DMS53 treated with DMSO at 0.1 percent for 48 hours (cell line): ENCODE data around the gene VSIG4.
"Not testable (repeated sequence)": the region's sequence is repeated elsewhere in the genome, so short reads cannot be mapped to it uniquely, and the experiment has no call there.

Source experiments
- DNase-seq: peaks from one replicate; lab custom pipeline; 2025; ENCODE audit not compliant: unreplicated experiment; lab: John Stamatoyannopoulos, UW

The VSIG4 gene

GRCh38 chrX:66039944-66040343 is at the start of gene VSIG4:
VSIG4 (minus strand) TSS chrX:66040080; CDS start chrX:66039998, 82 bp downstream.
- no peak for DNase-seq

DNA sequence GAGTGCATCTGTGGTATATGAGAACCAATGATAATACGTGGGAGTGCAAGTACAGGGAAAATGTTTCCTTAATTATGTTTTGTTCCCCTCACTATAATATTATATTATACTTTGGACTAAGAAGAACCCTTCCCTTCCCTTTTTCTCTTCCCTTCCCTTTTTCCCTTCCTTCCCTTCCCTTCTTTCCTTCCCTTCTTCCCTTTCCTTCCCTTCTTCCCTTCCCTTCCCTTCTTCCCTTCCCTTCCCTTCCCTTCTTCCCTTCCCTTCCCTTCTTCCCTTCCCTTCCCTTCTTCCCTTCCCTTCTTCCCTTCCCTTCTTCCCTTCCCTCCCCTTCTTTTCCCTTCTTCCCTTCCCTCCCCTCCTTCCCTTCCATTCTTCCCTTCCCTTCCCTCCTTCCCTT is 36.9 kb upstream of the VSIG4 start:
- no peak for DNase-seq

DNA sequence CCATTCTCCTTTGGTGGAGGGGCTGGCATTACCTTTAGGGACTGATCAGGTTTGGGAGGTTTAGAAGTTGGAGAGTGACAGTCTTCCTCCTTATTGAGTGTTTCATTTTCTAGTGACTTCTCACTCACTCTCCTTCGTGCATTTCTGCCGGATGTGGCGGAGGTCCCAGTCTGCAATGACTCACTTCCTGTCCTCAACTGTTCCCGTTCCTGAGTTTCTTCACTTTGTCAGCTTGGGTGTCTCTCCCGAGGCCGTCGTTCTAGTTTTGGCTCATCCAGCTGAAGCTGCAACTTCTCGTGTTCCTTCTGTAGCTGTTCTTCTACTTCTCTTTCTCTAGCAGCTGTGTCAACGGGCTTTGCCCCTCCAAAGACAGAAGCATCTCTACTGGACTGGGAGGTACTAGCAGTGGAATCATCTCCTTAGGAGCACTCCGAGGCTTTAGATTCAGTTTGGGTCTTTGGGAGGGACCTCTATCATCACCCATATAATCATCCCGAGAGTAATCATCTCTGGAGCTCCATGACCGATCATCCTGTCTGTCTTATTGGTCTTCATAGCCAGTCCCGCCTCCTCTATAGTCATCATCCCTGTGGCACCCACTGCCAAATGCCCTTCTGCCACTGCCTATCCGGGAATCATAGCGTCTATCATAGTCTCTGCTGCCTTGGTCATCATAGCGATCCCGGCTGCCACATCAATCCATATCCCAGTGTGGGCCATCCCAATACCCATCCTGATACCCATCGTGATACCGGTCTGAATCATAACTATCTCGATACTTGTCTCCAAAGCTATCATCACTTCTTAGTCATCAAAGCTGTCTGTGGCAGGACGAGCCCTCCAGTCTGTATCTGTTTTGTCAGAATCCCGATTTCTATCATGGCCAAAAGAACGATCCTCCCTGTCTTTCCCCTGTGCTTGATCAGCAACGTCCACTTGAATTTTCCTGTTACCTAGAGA is 35.3 kb upstream of the VSIG4 start:
- no peak for DNase-seq

GRCh38 chrX:66071126-66071525 is 31.2 kb upstream of the VSIG4 start:
- DNase-seq, result no peak

DNA sequence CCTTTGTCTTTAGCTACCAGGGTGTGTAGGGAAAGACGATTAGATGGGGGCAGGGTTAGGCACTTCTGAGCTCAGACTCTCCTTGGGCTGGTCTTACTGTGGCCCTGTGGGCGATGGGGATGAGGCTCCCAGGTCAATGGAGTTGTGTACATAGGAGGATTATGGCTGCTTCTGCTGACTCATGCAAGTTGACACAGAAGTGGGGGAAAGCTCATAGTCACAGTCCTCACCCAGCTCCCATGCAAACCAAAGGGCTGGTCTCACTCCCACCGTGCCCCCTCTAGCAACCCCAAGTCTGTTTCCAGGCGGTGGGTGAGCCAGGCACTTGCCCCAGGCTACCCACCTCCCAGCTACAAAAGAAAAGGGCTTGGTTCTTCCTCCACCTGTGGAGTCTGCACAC is 24.4 kb upstream of the VSIG4 start:
- no peak for DNase-seq

DNA sequence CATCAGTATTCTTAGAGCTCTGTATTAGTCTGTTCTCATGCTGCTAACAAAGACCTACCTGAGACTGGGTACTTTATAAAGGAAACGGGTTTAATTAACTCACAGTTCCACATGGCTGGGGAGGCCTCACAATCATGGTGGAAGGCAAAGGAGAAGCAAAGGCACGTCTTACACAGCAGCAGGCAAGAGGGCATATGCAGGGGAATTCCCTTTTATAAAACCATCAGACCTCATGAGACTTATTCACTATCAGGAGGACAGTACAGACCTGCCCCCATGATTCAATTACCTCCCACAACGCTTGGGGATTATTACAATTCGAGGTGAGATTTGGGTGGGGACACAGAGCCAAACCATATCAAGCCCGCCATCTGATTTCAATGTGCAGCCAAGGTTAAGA is 17.1 kb upstream of the VSIG4 start:
- not testable (repeated sequence) for DNase-seq

- DNase-seq, result no peak
These were observed 15.1 kb upstream of the VSIG4 start for GRCh38 chrX:66054978-66055377.

DNA sequence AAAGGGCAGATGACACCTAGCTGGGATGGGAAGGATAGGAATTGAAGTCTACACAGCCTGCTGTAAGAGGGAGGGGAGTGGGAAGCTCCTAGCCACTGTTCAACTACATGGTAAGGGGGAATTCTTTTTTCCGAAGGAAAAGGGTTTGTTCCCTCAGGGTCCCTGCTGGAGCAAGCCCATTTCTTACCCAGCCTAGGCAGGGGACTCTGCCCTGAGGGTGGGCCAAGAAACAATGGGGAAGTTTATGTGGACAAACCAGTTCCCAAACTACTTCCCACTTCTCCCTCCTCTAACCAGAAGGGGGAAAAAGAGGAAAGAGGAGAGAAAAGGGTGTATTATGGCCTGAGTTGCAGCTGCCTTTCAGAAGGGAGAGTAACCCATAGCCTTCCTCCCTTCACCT is 13.5 kb upstream of the VSIG4 start:
- no peak for DNase-seq

DNA sequence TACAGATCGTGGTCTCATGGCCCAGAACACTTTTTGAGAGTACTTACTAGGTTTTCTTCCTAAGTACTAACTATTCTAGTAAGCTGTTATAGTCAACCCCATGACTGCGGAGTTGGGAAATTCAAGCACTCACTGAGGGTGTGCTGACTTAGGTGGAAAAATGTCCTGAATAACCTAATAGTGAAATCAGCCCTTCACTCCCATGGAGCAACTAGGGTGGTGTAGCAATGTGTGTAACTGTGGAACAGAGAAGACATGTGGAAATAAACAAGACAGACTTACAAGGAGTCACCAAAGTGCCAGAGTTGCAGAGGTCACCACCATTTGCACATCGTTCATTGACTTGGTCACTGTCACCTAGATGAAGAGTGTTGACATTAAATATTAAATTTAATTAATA is 12.1 kb upstream of the VSIG4 start:
- no peak for DNase-seq

GRCh38 chrX:66050140-66050569 is 10.3 kb upstream of the VSIG4 start:
- no peak for DNase-seq

DNA sequence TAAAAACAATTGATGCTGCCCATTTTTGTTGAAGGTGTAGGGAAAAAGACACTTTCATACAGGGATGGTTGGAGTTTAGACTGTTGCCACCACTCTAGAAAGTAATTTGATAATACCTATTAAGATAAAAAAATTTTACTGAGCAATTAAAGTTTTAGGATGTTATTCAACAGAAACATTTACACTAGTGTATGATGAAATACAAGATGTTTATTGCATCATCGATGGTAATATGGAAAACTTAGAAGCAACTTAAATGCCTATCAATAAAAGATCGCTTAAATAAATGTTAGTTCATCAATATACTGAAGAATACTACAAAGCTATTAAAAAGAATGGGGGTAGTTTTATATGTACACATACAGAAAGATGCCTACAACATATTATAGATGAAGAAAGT is 9.2 kb upstream of the VSIG4 start:
- no peak for DNase-seq

- no peak for DNase-seq
These were observed 6.8 kb upstream of the VSIG4 start for GRCh38 chrX:66046612-66047235.

GRCh38 chrX:66045894-66046293 is 6.0 kb upstream of the VSIG4 start:
- DNase-seq, result no peak

DNA sequence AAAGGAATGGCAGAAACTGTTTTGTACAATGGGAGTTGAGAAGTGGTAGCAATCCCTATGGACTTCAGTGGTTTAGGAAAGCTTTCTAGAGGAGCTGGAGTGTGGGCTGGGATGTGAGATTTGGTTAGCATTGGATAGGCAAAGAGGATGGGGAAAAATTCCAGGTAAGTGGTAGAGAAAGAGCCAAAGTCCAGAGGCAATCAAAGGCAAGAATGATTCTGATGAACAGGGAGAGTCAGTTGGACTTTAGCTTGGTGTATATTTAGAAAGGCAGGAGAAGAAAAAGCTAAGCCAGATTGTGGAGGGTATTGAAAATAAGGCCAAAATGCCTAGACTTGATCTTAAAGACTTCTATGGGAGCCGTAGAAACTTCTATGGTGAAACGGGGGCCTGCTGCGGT is 3.7 kb upstream of the VSIG4 start:
- DNase-seq, result no peak

GRCh38 chrX:66042307-66043077 is 2.6 kb upstream of the VSIG4 start:
- DNase-seq, result no peak

DNA sequence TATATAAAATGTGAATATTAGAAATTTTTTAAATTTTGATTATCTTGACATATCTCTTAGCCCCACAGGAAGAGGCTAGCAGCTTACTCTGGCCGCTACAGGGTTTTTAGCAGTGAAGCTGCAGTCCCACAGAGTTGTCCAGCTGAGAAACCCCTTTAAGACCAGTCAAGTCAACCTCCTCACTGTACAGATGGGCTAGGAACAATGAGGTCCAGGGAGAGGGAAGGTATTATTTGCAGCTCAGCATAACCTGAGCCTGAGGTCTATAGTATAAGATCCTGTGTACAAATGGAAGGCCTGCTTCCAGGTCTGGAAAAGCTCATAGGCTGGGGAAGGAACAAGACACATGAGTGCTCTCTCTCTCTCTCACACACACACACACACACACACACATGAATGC is 1.8 kb downstream of the VSIG4 start:
- DNase-seq, result no peak

DNA sequence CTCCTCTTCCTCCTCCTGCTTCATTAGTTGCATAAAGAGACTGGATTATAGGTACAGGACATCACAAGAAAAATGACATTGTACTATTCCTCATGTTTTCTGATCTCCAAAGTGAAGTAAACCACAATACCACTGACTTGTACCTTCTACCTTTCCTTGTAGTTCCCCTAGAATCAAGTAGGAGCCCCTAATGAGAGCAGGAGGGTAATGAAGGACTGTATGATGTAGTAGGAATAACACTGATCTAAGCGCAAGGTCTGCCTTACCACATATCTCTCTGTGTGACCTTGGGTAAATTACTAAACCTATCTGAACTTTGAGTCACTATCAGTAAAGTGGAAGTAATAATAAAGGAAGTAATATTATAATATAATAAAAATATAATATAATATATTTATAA is 3.6 kb downstream of the VSIG4 start:
- DNase-seq, result no peak

- no peak for DNase-seq
These were observed 4.2 kb downstream of the VSIG4 start for GRCh38 chrX:66035667-66036066.

GRCh38 chrX:66030505-66031317 is 9.2 kb downstream of the VSIG4 start:
- DNase-seq, result no peak

- DNase-seq, result no peak
These were observed 10.9 kb downstream of the VSIG4 start for GRCh38 chrX:66028936-66029335.

DNA sequence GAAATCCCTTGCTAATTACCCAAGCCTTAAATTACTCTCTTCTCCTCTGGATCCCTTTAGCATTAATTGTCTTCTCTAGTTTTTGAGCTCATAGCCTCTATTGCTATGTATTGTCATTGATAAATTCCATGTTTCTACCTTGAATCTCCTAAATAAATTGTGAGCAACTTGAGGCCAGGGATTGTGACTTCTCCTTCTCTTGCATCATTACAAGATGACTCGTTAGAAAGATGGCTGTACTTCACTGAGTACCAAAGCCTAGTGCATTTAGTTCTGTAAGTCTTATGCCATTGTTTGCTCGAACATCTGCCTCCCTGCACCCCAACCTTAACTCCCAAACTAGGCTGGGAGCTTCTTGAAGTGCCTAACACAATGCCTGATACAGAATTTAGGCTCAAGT is 15.3 kb downstream of the VSIG4 start:
- DNase-seq, result no peak
